GM12872 (cell line): ENCODE data around the gene ZMYM5.

ENCODE experiments used
- CTCF ChIP-seq: IDR thresholded peaks from 3 replicates; pipeline ENCODE4 v1.5.1; 2011; ENCODE audit warnings: low read depth, mild to moderate bottlenecking, low read length, moderate library complexity; ENCODE audit not compliant: insufficient read depth

The ZMYM5 gene

GRCh38 chr13:19863323-19864023, at the start of gene ZMYM5:
Gene ZMYM5, minus strand, starts transcription at chr13:19863649. Its CDS starts 11,469 bp downstream, at chr13:19852180.
- TF ChIP-seq CTCF = no peak

- no peak for TF ChIP-seq CTCF
These were observed 47.1 kb upstream of the ZMYM5 start for GRCh38 chr13:19910336-19911072.

GRCh38 chr13:19908350-19908986, 45.0 kb upstream of the ZMYM5 start:
- no peak for TF ChIP-seq CTCF

- TF ChIP-seq CTCF = no peak
These were observed 26.6 kb upstream of the ZMYM5 start for GRCh38 chr13:19890030-19890429.

GRCh38 chr13:19888799-19889198, 25.4 kb upstream of the ZMYM5 start:
- no peak for TF ChIP-seq CTCF

GRCh38 chr13:19882231-19882630, 18.8 kb upstream of the ZMYM5 start:
- TF ChIP-seq CTCF = no peak

GRCh38 chr13:19881641-19882040, 18.2 kb upstream of the ZMYM5 start:
- no peak for TF ChIP-seq CTCF
